ENCODE results near the gene PAPPA. TPM values are rescaled to one million over a fixed set of nuclear protein-coding genes. Genes with fewer than 3 reads are reported as not detected.

Gene PAPPA
- total and polyA plus RNA-seq, 2 donors = 0.28 to 0.34 TPM

DNA sequence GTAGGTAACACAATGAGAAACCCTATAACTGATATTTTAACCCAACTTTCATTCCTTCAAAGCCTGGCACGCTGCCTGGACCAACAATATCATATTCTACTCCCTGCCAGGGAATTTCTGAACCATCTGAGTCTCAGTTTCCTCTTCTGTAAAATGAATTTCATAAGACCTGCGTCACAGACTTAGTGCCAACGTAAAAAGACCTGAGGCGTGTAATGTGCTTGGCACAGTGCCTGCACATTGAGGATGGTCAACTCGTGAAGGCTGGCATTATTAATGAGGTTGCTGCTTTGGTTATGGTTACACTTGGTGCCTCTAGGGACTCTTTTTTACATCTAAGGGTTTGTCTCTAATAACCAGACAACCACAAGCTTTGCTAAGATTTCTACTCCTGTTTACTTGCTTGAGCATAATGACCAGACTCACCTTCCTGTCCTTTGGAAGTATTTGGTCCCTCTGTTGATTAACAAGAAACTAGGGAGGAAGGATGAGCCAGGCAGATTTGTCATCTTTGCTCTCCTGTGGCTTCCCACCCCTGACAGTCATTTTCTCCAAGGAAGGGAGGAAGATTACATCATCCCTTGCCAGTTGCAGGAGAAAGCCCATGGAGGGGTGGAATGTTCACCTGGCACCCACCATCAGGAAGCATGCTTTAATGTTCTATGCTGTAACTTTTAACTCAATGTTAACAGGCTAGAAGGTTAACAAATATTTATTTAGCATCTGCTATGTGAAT is 79.0 kb downstream of the PAPPA start:
- no peak overlapping the region for H3K4me3 ChIP-seq (ENCODE audit: low read length in 2 of 2)
- H3K27ac ChIP-seq (ENCODE audit: low read depth in 1 of 2, low read length in 1 of 2) = no peak overlapping the region
- H3K27me3 ChIP-seq (ENCODE audit: control insufficient read depth in 2 of 2, insufficient read depth in 1 of 2, low read length in 1 of 2) = no peaks in the 10 kb centered on the region
- no peak for DNase-seq (ENCODE audit: low read depth in 6 of 9, low spot score in 9 of 9)
- no peaks in the 10 kb centered on the region for H3K4me1 ChIP-seq (ENCODE audit: control insufficient read depth in 2 of 2, insufficient read depth in 2 of 2, low read length in 2 of 2)
- H3K9me3 ChIP-seq (ENCODE audit: control insufficient read depth in 2 of 2, insufficient read depth in 1 of 2, low read length in 1 of 2) = no peaks in the 10 kb centered on the region
- 86% methylated on average over 5 of the region's 5 CpGs for WGBS
- H3K36me3 ChIP-seq (ENCODE audit: control insufficient read depth in 2 of 2, insufficient read depth in 2 of 2, low read length in 1 of 2) = no peaks in the 10 kb centered on the region

GRCh38 chr9:116233160-116233530 is 79.6 kb downstream of the PAPPA start:
- 97% methylated on average over 3 of the region's 3 CpGs for WGBS
- DNase-seq (ENCODE audit: low read depth in 6 of 9, low spot score in 9 of 9) = no peak
- no peak overlapping the region for H3K27ac ChIP-seq (ENCODE audit: low read depth in 1 of 2, low read length in 1 of 2)
- H3K36me3 ChIP-seq (ENCODE audit: control insufficient read depth in 2 of 2, insufficient read depth in 2 of 2, low read length in 1 of 2) = no peaks in the 10 kb centered on the region
- H3K27me3 ChIP-seq (ENCODE audit: control insufficient read depth in 2 of 2, insufficient read depth in 1 of 2, low read length in 1 of 2) = no peaks in the 10 kb centered on the region
- H3K4me1 ChIP-seq (ENCODE audit: control insufficient read depth in 2 of 2, insufficient read depth in 2 of 2, low read length in 2 of 2) = no peaks in the 10 kb centered on the region
- H3K9me3 ChIP-seq (ENCODE audit: control insufficient read depth in 2 of 2, insufficient read depth in 1 of 2, low read length in 1 of 2) = no peaks in the 10 kb centered on the region
- no peak overlapping the region for H3K4me3 ChIP-seq (ENCODE audit: low read length in 2 of 2)

DNA sequence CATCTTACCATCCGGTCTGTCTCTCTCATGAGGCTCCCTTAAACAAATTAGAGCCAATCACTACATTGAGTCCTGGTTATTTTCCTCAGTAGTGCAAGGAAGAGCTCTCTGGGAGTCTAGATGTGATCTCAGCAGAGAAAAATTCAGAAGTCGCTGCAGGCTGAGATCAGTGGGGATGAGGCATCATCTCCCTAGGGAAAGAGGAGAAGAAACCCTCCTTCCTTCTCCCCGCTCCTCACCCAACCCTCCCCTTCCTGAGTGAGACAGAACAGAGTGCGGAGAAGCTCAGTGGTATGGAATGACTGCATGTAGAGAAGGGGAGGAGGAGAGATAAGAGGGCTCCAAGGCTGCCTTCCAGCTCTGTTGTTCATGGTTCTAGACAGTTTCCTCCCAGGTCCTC is 80.5 kb downstream of the PAPPA start:
- no peak for DNase-seq (ENCODE audit: low read depth in 6 of 9, low spot score in 9 of 9)
- no peaks in the 10 kb centered on the region for H3K4me1 ChIP-seq (ENCODE audit: control insufficient read depth in 2 of 2, insufficient read depth in 2 of 2, low read length in 2 of 2)
- H3K36me3 ChIP-seq (ENCODE audit: control insufficient read depth in 2 of 2, insufficient read depth in 2 of 2, low read length in 1 of 2) = no peaks in the 10 kb centered on the region
- 79% methylated on average over 4 of the region's 4 CpGs for WGBS
- no peak overlapping the region for H3K4me3 ChIP-seq (ENCODE audit: low read length in 2 of 2)
- H3K27me3 ChIP-seq (ENCODE audit: control insufficient read depth in 2 of 2, insufficient read depth in 1 of 2, low read length in 1 of 2) = no peaks in the 10 kb centered on the region
- H3K9me3 ChIP-seq (ENCODE audit: control insufficient read depth in 2 of 2, insufficient read depth in 1 of 2, low read length in 1 of 2) = no peaks in the 10 kb centered on the region
- H3K27ac ChIP-seq (ENCODE audit: low read depth in 1 of 2, low read length in 1 of 2) = no peak overlapping the region

- Histone ChIP-seq H3K4me3 (ENCODE audit: low read length in 2 of 2) (no peak overlapping the region), H3K27ac (ENCODE audit: low read depth in 1 of 2, low read length in 1 of 2) (no peak overlapping the region), H3K27me3 (ENCODE audit: control insufficient read depth in 2 of 2, insufficient read depth in 1 of 2, low read length in 1 of 2) (no peaks in the 10 kb centered on the region), H3K9me3 (ENCODE audit: control insufficient read depth in 2 of 2, insufficient read depth in 1 of 2, low read length in 1 of 2) (no peaks in the 10 kb centered on the region), H3K4me1 (ENCODE audit: control insufficient read depth in 2 of 2, insufficient read depth in 2 of 2, low read length in 2 of 2) (no peaks in the 10 kb centered on the region), H3K36me3 (ENCODE audit: control insufficient read depth in 2 of 2, insufficient read depth in 2 of 2, low read length in 1 of 2) (no peaks in the 10 kb centered on the region)
- no peak for DNase-seq (ENCODE audit: low read depth in 6 of 9, low spot score in 9 of 9)
Measured at GRCh38 chr9:116236979-116237378, 83.4 kb downstream of the PAPPA start.

- 86% methylated on average over 4 of the region's 4 CpGs for WGBS
- H3K27ac ChIP-seq (ENCODE audit: low read depth in 1 of 2, low read length in 1 of 2) = no peak overlapping the region
Measured at GRCh38 chr9:116237456-116237855, 83.9 kb downstream of the PAPPA start.

GRCh38 chr9:116238225-116238624 is 84.6 kb downstream of the PAPPA start:
- DNase-seq (ENCODE audit: low read depth in 6 of 9, low spot score in 9 of 9) = no peak
- no peaks in the 10 kb centered on the region for H3K4me1 ChIP-seq (ENCODE audit: control insufficient read depth in 2 of 2, insufficient read depth in 2 of 2, low read length in 2 of 2)
- H3K27ac ChIP-seq (ENCODE audit: low read depth in 1 of 2, low read length in 1 of 2) = no peak overlapping the region
- H3K36me3 ChIP-seq (ENCODE audit: control insufficient read depth in 2 of 2, insufficient read depth in 2 of 2, low read length in 1 of 2) = no peaks in the 10 kb centered on the region
- H3K27me3 ChIP-seq (ENCODE audit: control insufficient read depth in 2 of 2, insufficient read depth in 1 of 2, low read length in 1 of 2) = no peaks in the 10 kb centered on the region
- no peak overlapping the region for H3K4me3 ChIP-seq (ENCODE audit: low read length in 2 of 2)
- WGBS = 94% methylated on average over 2 of the region's 2 CpGs
- no peaks in the 10 kb centered on the region for H3K9me3 ChIP-seq (ENCODE audit: control insufficient read depth in 2 of 2, insufficient read depth in 1 of 2, low read length in 1 of 2)

More at GRCh38 chr9:116237456-116237855, 83.9 kb downstream of the PAPPA start:
- Histone ChIP-seq H3K27me3 (ENCODE audit: control insufficient read depth in 2 of 2, insufficient read depth in 1 of 2, low read length in 1 of 2) (no peaks in the 10 kb centered on the region), H3K36me3 (ENCODE audit: control insufficient read depth in 2 of 2, insufficient read depth in 2 of 2, low read length in 1 of 2) (no peaks in the 10 kb centered on the region), H3K9me3 (ENCODE audit: control insufficient read depth in 2 of 2, insufficient read depth in 1 of 2, low read length in 1 of 2) (no peaks in the 10 kb centered on the region), H3K4me3 (ENCODE audit: low read length in 2 of 2) (no peak overlapping the region), H3K4me1 (ENCODE audit: control insufficient read depth in 2 of 2, insufficient read depth in 2 of 2, low read length in 2 of 2) (no peaks in the 10 kb centered on the region)
- no peak for DNase-seq (ENCODE audit: low read depth in 6 of 9, low spot score in 9 of 9)

GRCh38 chr9:116238776-116239340 is 85.3 kb downstream of the PAPPA start:
- 94% methylated on average over 1 of the region's 1 CpG for WGBS
- no peak for DNase-seq (ENCODE audit: low read depth in 6 of 9, low spot score in 9 of 9)

DNA sequence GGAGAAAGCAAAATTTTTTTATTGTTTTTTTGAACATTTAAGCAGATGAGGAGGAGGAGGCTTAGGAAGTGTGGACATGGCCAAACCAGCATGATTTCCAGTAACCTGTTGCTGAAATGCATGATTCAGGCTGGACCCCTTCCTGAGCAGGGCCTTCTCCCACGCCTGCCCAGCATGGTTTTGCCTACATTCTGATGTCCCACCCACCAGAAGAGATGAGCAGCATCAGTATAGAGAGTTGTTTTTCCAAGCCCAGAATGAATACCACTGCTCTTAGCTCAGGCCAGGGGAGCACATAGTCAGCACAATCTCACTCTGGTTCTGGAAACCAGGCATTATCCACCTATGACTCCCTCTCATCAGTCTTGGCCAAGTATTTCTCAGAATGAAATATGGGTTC is 90.1 kb downstream of the PAPPA start:
- no peaks in the 10 kb centered on the region for H3K9me3 ChIP-seq (ENCODE audit: control insufficient read depth in 2 of 2, insufficient read depth in 1 of 2, low read length in 1 of 2)
- no peak overlapping the region for H3K4me3 ChIP-seq (ENCODE audit: low read length in 2 of 2)
- 74% methylated on average over 1 of the region's 1 CpG for WGBS
- H3K27me3 ChIP-seq (ENCODE audit: control insufficient read depth in 2 of 2, insufficient read depth in 1 of 2, low read length in 1 of 2) = no peaks in the 10 kb centered on the region
- no peaks in the 10 kb centered on the region for H3K4me1 ChIP-seq (ENCODE audit: control insufficient read depth in 2 of 2, insufficient read depth in 2 of 2, low read length in 2 of 2)
- no peak overlapping the region for H3K27ac ChIP-seq (ENCODE audit: low read depth in 1 of 2, low read length in 1 of 2)
- no peak for DNase-seq (ENCODE audit: low read depth in 6 of 9, low spot score in 9 of 9)
- H3K36me3 ChIP-seq (ENCODE audit: control insufficient read depth in 2 of 2, insufficient read depth in 2 of 2, low read length in 1 of 2) = no peaks in the 10 kb centered on the region

More at GRCh38 chr9:116238776-116239340, 85.3 kb downstream of the PAPPA start:
- no peak overlapping the region for H3K4me3 ChIP-seq (ENCODE audit: low read length in 2 of 2)
- no peaks in the 10 kb centered on the region for H3K9me3 ChIP-seq (ENCODE audit: control insufficient read depth in 2 of 2, insufficient read depth in 1 of 2, low read length in 1 of 2)
- H3K27ac ChIP-seq (ENCODE audit: low read depth in 1 of 2, low read length in 1 of 2) = no peak overlapping the region
- no peaks in the 10 kb centered on the region for H3K27me3 ChIP-seq (ENCODE audit: control insufficient read depth in 2 of 2, insufficient read depth in 1 of 2, low read length in 1 of 2)
- no peaks in the 10 kb centered on the region for H3K4me1 ChIP-seq (ENCODE audit: control insufficient read depth in 2 of 2, insufficient read depth in 2 of 2, low read length in 2 of 2)
- no peaks in the 10 kb centered on the region for H3K36me3 ChIP-seq (ENCODE audit: control insufficient read depth in 2 of 2, insufficient read depth in 2 of 2, low read length in 1 of 2)

DNA sequence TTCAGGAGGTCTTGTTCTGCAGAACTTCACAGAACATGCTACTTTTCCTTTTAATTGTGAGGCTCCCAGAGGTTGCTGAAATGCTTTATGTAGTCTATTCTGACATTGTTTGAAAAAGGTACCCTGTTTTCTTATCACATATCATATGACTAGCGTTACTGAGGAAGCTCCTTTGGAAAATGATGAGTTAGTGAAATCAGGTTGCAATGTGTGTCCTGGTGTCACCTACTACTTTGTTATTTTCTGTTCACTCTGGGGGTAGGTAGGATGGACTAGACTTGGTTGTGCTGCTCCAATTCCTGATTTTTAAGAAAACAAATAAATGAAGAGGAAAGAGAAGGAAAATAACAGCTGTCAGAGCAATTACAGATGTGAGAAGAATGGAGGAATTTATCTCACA is 93.7 kb downstream of the PAPPA start:
- Histone ChIP-seq H3K27me3 (ENCODE audit: control insufficient read depth in 2 of 2, insufficient read depth in 1 of 2, low read length in 1 of 2) (no peaks in the 10 kb centered on the region), H3K4me1 (ENCODE audit: control insufficient read depth in 2 of 2, insufficient read depth in 2 of 2, low read length in 2 of 2) (no peaks in the 10 kb centered on the region), H3K9me3 (ENCODE audit: control insufficient read depth in 2 of 2, insufficient read depth in 1 of 2, low read length in 1 of 2) (no peaks in the 10 kb centered on the region), H3K4me3 (ENCODE audit: low read length in 2 of 2) (no peak overlapping the region), H3K27ac (ENCODE audit: low read depth in 1 of 2, low read length in 1 of 2) (no peak overlapping the region), H3K36me3 (ENCODE audit: control insufficient read depth in 2 of 2, insufficient read depth in 2 of 2, low read length in 1 of 2) (no peaks in the 10 kb centered on the region)
- no peak for DNase-seq (ENCODE audit: low read depth in 6 of 9, low spot score in 9 of 9)
- 91% methylated on average over 1 of the region's 1 CpG for WGBS

All from thymus (tissue), 11 donors.